ENCODE results near the gene CRIP2. TPM values are rescaled to one million over a fixed set of nuclear protein-coding genes. Genes with fewer than 3 reads are reported as not detected.

CRIP2 gene
- total RNA-seq, 1 experiment from 2014 or later, result 192 TPM

- DNase-seq (ENCODE audit: low spot score), result no peak
- BruUV-seq (replicated peaks), result no TSS peak
- H3K4me3 ChIP-seq (ENCODE audit: low read depth, low read length, poor library complexity, severe bottlenecking), result no peak overlapping the region
- peaks cover 4% of the 10 kb centered on the region for H3K4me1 ChIP-seq (ENCODE audit: insufficient read depth, low read length, poor library complexity, severe bottlenecking)
- intact Hi-C loops (cut with micrococcal nuclease; ENCODE audit: unreplicated experiment), result no loop called here
- peaks cover 50% of the 10 kb centered on the region for H3K36me3 ChIP-seq (ENCODE audit: insufficient read depth, low read length, poor library complexity, severe bottlenecking)
- TF ChIP-seq CTCF (conservative IDR thresholded peaks at IDR 0.05; ENCODE audit: low read depth, low read length) (no peak), EZH2 (IDR thresholded peaks at IDR 0.05; ENCODE audit: borderline replicate concordance, low read depth, low read length, poor library complexity, severe bottlenecking) (no peak)
- H3K9me3 ChIP-seq (ENCODE audit: low read depth, low read length, poor library complexity, severe bottlenecking), result no peaks in the 10 kb centered on the region
- H3K27ac ChIP-seq (ENCODE audit: low read depth, low read length, poor library complexity, severe bottlenecking), result no peak overlapping the region
- no peaks in the 10 kb centered on the region for H3K27me3 ChIP-seq (replicated peaks; ENCODE audit: insufficient read depth, low read depth, low read length, poor library complexity)
- POLR2A ChIA-PET (ENCODE audit: low non-redundant PET), result no interaction called here
- CTCF ChIA-PET, result no interaction called here
Observed at GRCh38 chr14:105445290-105445689, 29.3 kb upstream of the CRIP2 start.

GRCh38 chr14:105445901-105446845 is 28.4 kb upstream of the CRIP2 start:
- ChIA-PET CTCF (no interaction called here), POLR2A (ENCODE audit: low non-redundant PET) (no interaction called here)
- BruUV-seq (replicated peaks), result no TSS peak
- Histone ChIP-seq H3K9me3 (ENCODE audit: low read depth, low read length, poor library complexity, severe bottlenecking) (no peaks in the 10 kb centered on the region), H3K27ac (ENCODE audit: low read depth, low read length, poor library complexity, severe bottlenecking) (no peak overlapping the region), H3K36me3 (ENCODE audit: insufficient read depth, low read length, poor library complexity, severe bottlenecking) (peaks cover 52% of the 10 kb centered on the region), H3K4me1 (ENCODE audit: insufficient read depth, low read length, poor library complexity, severe bottlenecking) (peaks cover 4% of the 10 kb centered on the region), H3K4me3 (ENCODE audit: low read depth, low read length, poor library complexity, severe bottlenecking) (no peak overlapping the region), H3K27me3 (replicated peaks; ENCODE audit: insufficient read depth, low read depth, low read length, poor library complexity) (no peaks in the 10 kb centered on the region)
- intact Hi-C loops (cut with micrococcal nuclease; ENCODE audit: unreplicated experiment), result no loop called here
- DNase-seq (ENCODE audit: low spot score), result no peak
- no peak for TF ChIP-seq CTCF (conservative IDR thresholded peaks at IDR 0.05; ENCODE audit: low read depth, low read length)
- TF ChIP-seq EZH2 (IDR thresholded peaks at IDR 0.05; ENCODE audit: borderline replicate concordance, low read depth, low read length, poor library complexity, severe bottlenecking), result no peak

- Histone ChIP-seq H3K4me1 (ENCODE audit: insufficient read depth, low read length, poor library complexity, severe bottlenecking) (peaks cover 4% of the 10 kb centered on the region), H3K36me3 (ENCODE audit: insufficient read depth, low read length, poor library complexity, severe bottlenecking) (peaks cover 54% of the 10 kb centered on the region), H3K27me3 (replicated peaks; ENCODE audit: insufficient read depth, low read depth, low read length, poor library complexity) (no peaks in the 10 kb centered on the region), H3K4me3 (ENCODE audit: low read depth, low read length, poor library complexity, severe bottlenecking) (no peak overlapping the region), H3K27ac (ENCODE audit: low read depth, low read length, poor library complexity, severe bottlenecking) (no peak overlapping the region), H3K9me3 (ENCODE audit: low read depth, low read length, poor library complexity, severe bottlenecking) (no peaks in the 10 kb centered on the region)
- intact Hi-C loops (cut with micrococcal nuclease; ENCODE audit: unreplicated experiment), result no loop called here
- ChIA-PET CTCF (no interaction called here), POLR2A (ENCODE audit: low non-redundant PET) (no interaction called here)
- no peak for DNase-seq (ENCODE audit: low spot score)
- TF ChIP-seq CTCF (conservative IDR thresholded peaks at IDR 0.05; ENCODE audit: low read depth, low read length), result no peak
- BruUV-seq (replicated peaks), result no TSS peak
Observed at GRCh38 chr14:105446971-105447370, 27.6 kb upstream of the CRIP2 start.

Measured in A673 (cell line).